ENCODE results near the gene USP31.

DNA sequence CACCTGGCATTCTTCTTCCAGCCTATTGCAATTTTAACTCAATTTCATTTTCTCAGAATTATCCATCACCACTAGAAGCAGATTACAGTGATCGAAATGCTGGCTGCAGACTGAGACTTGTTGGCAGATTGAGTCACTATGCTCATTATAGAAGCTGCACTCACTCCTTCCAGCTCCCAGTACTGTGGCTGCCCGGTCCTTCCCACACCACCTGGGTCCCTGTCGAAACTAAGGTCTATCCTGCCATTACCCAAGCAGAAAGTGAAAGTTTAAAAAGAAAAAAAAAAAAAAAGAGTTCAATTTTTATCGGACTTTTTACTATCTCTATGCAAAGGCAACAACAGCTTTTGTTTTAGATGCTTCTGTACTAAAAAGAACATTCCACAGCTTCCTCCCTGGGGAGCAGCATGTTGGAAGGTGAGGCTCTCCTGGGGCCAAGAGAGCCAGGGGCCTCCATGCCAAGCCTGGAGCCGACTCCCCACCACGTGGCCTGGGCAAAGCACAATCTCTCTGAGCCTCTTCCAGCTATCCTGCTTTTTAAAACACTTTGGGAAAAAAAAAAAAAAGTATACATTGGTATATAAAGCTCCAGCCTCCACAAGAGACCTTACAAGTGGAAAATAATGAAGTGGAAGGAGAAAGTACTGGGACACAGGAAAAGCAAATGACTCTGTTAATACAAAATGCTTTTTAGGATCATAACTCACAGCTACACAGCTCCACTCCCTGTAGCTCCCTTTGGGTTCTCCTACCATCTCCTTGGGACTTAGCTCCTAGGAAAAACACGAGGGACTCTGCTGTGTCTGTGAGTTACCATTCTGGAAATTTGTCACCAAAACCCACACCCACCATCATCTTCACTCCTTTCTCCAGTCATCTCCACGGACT, 77.8 kb downstream of the USP31 start:
- TF ChIP-seq EP300 (IDR thresholded peaks at IDR 0.05; ENCODE audit: borderline replicate concordance) (no peak), FOXM1 (IDR thresholded peaks at IDR 0.05; ENCODE audit: borderline replicate concordance, low read depth) (no peak)
